Measurements from ENCODE around the gene NDUFA6. TPM values are rescaled to one million over a fixed set of nuclear protein-coding genes. Genes with fewer than 3 reads are reported as not detected.
"Not testable (repeated sequence)": the region's sequence is repeated elsewhere in the genome, so short reads cannot be mapped to it uniquely, and the experiment has no call there.

NDUFA6 gene
- total and polyA plus RNA-seq, 4 donors = 43.7 to 235 (median 56.6) TPM

DNA sequence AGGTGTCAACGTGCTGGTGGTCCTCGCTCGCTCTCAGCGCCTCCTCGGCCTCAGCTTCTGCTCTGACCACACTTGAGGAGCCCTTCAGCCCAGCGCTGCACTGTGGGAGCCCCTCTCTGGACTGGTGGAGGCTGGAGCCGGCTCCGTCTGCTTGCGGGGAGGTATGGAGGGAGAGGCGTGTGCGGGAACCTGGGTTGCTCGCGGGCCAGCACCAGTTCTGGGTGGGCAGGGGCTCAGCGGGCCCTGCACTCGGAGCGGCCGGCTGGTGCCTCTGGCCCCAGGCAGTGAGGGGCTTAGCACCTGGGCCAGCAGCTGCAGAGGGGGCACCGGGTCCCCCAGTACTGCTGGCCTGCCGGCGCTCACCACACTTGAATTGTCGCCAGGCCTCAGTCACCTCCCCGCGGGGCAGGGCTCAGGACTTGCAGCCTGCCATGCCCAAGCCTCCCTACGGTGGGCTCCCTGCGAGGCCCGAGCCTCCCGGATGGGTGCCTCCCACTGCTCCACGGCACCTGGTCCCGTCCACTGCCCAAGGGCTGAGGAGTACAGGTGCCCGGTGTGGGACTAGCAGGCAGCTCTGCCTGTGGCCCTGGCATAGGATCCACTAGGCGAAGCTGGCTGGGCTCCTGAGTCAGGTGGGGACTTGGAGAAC lies 47.7 kb upstream of the NDUFA6 start:
- DNase-seq (ENCODE audit: low spot score) = no peak
- no peak overlapping the region for H3K27ac ChIP-seq (ENCODE audit: low read depth in 1 of 2, low read length in 2 of 2)
- H3K4me3 ChIP-seq (ENCODE audit: low read depth in 1 of 3, low read length in 3 of 3) = no peak overlapping the region
- no peaks in the 10 kb centered on the region for H3K9me3 ChIP-seq (ENCODE audit: control insufficient read depth in 4 of 4, low read length in 3 of 4)
- TF ChIP-seq, protein P1, sequence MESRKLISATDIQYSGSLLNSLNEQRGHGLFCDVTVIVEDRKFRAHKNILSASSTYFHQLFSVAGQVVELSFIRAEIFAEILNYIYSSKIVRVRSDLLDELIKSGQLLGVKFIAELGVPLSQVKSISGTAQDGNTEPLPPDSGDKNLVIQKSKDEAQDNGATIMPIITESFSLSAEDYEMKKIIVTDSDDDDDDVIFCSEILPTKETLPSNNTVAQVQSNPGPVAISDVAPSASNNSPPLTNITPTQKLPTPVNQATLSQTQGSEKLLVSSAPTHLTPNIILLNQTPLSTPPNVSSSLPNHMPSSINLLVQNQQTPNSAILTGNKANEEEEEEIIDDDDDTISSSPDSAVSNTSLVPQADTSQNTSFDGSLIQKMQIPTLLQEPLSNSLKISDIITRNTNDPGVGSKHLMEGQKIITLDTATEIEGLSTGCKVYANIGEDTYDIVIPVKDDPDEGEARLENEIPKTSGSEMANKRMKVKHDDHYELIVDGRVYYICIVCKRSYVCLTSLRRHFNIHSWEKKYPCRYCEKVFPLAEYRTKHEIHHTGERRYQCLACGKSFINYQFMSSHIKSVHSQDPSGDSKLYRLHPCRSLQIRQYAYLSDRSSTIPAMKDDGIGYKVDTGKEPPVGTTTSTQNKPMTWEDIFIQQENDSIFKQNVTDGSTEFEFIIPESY (IDR thresholded peaks at IDR 0.05) = no peak
- TF ChIP-seq RXRA (IDR thresholded peaks at IDR 0.05) = no peak
- TF ChIP-seq CTCF (IDR thresholded peaks at IDR 0.05; ENCODE audit: low read depth, low read length, missing input control) = no peak
- TF ChIP-seq EGR1 (IDR thresholded peaks at IDR 0.05; ENCODE audit: low read depth in 2 of 2) = no peak
- TF ChIP-seq FOXA2 (IDR thresholded peaks at IDR 0.05) = no peak
- no peak for TF ChIP-seq HNF4G (IDR thresholded peaks at IDR 0.05)
- no peak for TF ChIP-seq REST (IDR thresholded peaks at IDR 0.05)
- no peak for TF ChIP-seq HNF4A (conservative IDR thresholded peaks at IDR 0.05)
- TF ChIP-seq RAD21 (IDR thresholded peaks at IDR 0.05) = no peak
- no peak for TF ChIP-seq FOXA1 (IDR thresholded peaks at IDR 0.05)
- no peak for TF ChIP-seq MAX (IDR thresholded peaks at IDR 0.05)
- no peak for TF ChIP-seq GABPA (IDR thresholded peaks at IDR 0.05 in 1 of 2, conservative IDR thresholded peaks at IDR 0.05 in 1 of 2)
- no peak for TF ChIP-seq JUND (IDR thresholded peaks at IDR 0.05)
- TF ChIP-seq TAF1 (conservative IDR thresholded peaks at IDR 0.05) = no peak
- TF ChIP-seq NR2F2 (IDR thresholded peaks at IDR 0.05) = no peak
- peaks cover 0 to 7% (median 6%) of the 10 kb centered on the region in 4 donors for H3K36me3 ChIP-seq (ENCODE audit: control insufficient read depth in 4 of 4, insufficient read depth in 3 of 4, low read depth in 1 of 4, low read length in 3 of 4)
- 93% methylated on average over 31 of the region's 31 CpGs for WGBS
- H3K9ac ChIP-seq (ENCODE audit: low read depth in 1 of 2, low read length in 2 of 2) = no peak overlapping the region
- H3K4me1 ChIP-seq (ENCODE audit: control insufficient read depth in 4 of 4, insufficient read depth in 4 of 4, low read length in 3 of 4) = peaks cover 0 to 15% (median 7%) of the 10 kb centered on the region in 4 donors
- H3K27me3 ChIP-seq (ENCODE audit: control insufficient read depth in 4 of 4, insufficient read depth in 4 of 4, low read length in 3 of 4) = no peaks in the 10 kb centered on the region

DNA sequence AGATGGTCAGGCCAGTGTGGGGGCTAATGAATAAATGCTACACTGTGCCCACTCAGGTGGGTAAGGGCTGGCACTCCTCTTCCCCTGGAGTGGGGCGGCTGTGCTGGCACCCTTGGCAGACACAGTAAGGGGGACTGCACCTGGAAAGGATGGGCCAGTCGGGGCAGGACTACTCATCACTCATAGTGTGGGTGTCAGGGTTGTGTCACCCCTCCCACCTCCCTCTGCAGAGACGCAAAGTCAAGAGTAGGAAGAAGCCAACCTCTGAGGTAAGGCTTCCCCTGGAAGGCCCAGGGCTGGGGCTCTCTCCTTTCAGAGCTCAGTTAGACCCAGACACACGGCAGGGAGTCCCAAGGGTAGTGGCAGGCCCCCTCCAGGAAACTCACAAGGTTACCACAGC lies 45.1 kb upstream of the NDUFA6 start:
- H3K4me1 ChIP-seq (ENCODE audit: control insufficient read depth in 4 of 4, insufficient read depth in 4 of 4, low read length in 3 of 4) = peaks cover 9 to 32% (median 21%) of the 10 kb centered on the region in 4 donors
- no CpG with 5 or more reads among the region's 4 CpGs for WGBS
- H3K36me3 ChIP-seq (ENCODE audit: control insufficient read depth in 4 of 4, insufficient read depth in 3 of 4, low read depth in 1 of 4, low read length in 3 of 4); H3K27me3 ChIP-seq (ENCODE audit: control insufficient read depth in 4 of 4, insufficient read depth in 4 of 4, low read length in 3 of 4); H3K27ac ChIP-seq (ENCODE audit: low read depth in 1 of 2, low read length in 2 of 2); H3K9ac ChIP-seq (ENCODE audit: low read depth in 1 of 2, low read length in 2 of 2); H3K4me3 ChIP-seq (ENCODE audit: low read depth in 1 of 3, low read length in 3 of 3); DNase-seq (ENCODE audit: low spot score); H3K9me3 ChIP-seq (ENCODE audit: control insufficient read depth in 4 of 4, low read length in 3 of 4): not testable (repeated sequence)

Data from liver (tissue), 9 donors.